NCI-H1417 (cell line): ENCODE measurements around the gene SETD4.

Experiments
- DNase-seq, 3 experiments: peaks; one replicate each; lab custom pipeline; 2025; lab: John Stamatoyannopoulos, UW

The SETD4 gene

GRCh38 chr21:36005879-36006400, 54.4 kb downstream of the SETD4 start:
- DNase-seq, result no peak

GRCh38 chr21:36005018-36005417, 55.3 kb downstream of the SETD4 start:
- no peak for DNase-seq

- no peak for DNase-seq
Observed at GRCh38 chr21:36004441-36004840, 55.9 kb downstream of the SETD4 start.

GRCh38 chr21:36003776-36004175, 56.5 kb downstream of the SETD4 start:
- DNase-seq, result no peak

GRCh38 chr21:35996217-35996616, 64.1 kb downstream of the SETD4 start:
- DNase-seq, result no peak

GRCh38 chr21:35995522-35996088, 64.7 kb downstream of the SETD4 start:
- DNase-seq, result peak in 1 of 3 experiments; percentile 89

GRCh38 chr21:35994613-35995012, 65.7 kb downstream of the SETD4 start:
- no peak for DNase-seq

GRCh38 chr21:35993875-35994490, 66.3 kb downstream of the SETD4 start:
- DNase-seq, result no peak

GRCh38 chr21:35991131-35991530, 69.2 kb downstream of the SETD4 start:
- no peak for DNase-seq

GRCh38 chr21:35990609-35991008, 69.7 kb downstream of the SETD4 start:
- no peak for DNase-seq

GRCh38 chr21:35989138-35989735, 71.1 kb downstream of the SETD4 start:
- no peak for DNase-seq

GRCh38 chr21:35988416-35989137, 71.7 kb downstream of the SETD4 start:
- DNase-seq, result peak in 1 of 3 experiments; percentile 68

GRCh38 chr21:35987475-35987874, 72.9 kb downstream of the SETD4 start:
- DNase-seq, result peak in 2 of 3 experiments; percentile 46 to 59

- DNase-seq, result no peak
Observed at GRCh38 chr21:35984654-35985361, 75.5 kb downstream of the SETD4 start.
